ENCODE measurements around the gene UBE2L3.

Gene UBE2L3

GRCh38 chr22:21660904-21661303 is 93.4 kb downstream of the UBE2L3 start:
- H2AFZ ChIP-seq (ENCODE audit: low read length), result no peak overlapping the region
- no peaks in the 10 kb centered on the region for H3K79me2 ChIP-seq (ENCODE audit: insufficient read depth, low read length)
- H3F3A ChIP-seq (ENCODE audit: insufficient read depth, low read length), result no peaks in the 10 kb centered on the region
- no peak overlapping the region for H3K9ac ChIP-seq (ENCODE audit: low read length)
- H3K9me2 ChIP-seq (ENCODE audit: low read depth, low read length), result no peaks in the 10 kb centered on the region
- no peaks in the 10 kb centered on the region for H3K36me3 ChIP-seq (ENCODE audit: insufficient read depth, low read length)
- no peaks in the 10 kb centered on the region; the same call in 1 of the 2 replicates for H3K27me3 ChIP-seq (ENCODE audit: insufficient read depth, low read length)
- H3K9me3 ChIP-seq (ENCODE audit: low read length), result no peaks in the 10 kb centered on the region
- no peak overlapping the region for H3K27ac ChIP-seq (ENCODE audit: low read depth, low read length, poor library complexity, severe bottlenecking)
- no peak overlapping the region for H3K4me2 ChIP-seq (ENCODE audit: low read length)
- TF ChIP-seq EZH2 (IDR thresholded peaks at IDR 0.05; ENCODE audit: borderline replicate concordance, low read length) (no peak), CTCF (IDR thresholded peaks at IDR 0.05; ENCODE audit: low read length) (no peak)
- H3K4me3 ChIP-seq (ENCODE audit: low read depth, low read length, poor library complexity, severe bottlenecking), result no peak overlapping the region
- no peaks in the 10 kb centered on the region for H4K20me1 ChIP-seq (ENCODE audit: insufficient read depth, low read length)
- H3K4me1 ChIP-seq (ENCODE audit: insufficient read depth, low read length, severe bottlenecking), result peaks cover 27% of the 10 kb centered on the region

GRCh38 chr22:21661991-21662390 is 94.5 kb downstream of the UBE2L3 start:
- TF ChIP-seq CTCF (IDR thresholded peaks at IDR 0.05; ENCODE audit: low read length) (no peak), EZH2 (IDR thresholded peaks at IDR 0.05; ENCODE audit: borderline replicate concordance, low read length) (no peak)
- Histone ChIP-seq H3K4me2 (ENCODE audit: low read length) (no peak overlapping the region), H3K79me2 (ENCODE audit: insufficient read depth, low read length) (no peaks in the 10 kb centered on the region), H3K27ac (ENCODE audit: low read depth, low read length, poor library complexity, severe bottlenecking) (no peak overlapping the region), H3F3A (ENCODE audit: insufficient read depth, low read length) (no peaks in the 10 kb centered on the region), H3K27me3 (ENCODE audit: insufficient read depth, low read length) (no peaks in the 10 kb centered on the region; the same call in 1 of the 2 replicates), H3K4me1 (ENCODE audit: insufficient read depth, low read length, severe bottlenecking) (peaks cover 26% of the 10 kb centered on the region), H2AFZ (ENCODE audit: low read length) (no peak overlapping the region), H3K36me3 (ENCODE audit: insufficient read depth, low read length) (no peaks in the 10 kb centered on the region), H4K20me1 (ENCODE audit: insufficient read depth, low read length) (no peaks in the 10 kb centered on the region), H3K9ac (ENCODE audit: low read length) (no peak overlapping the region), H3K9me2 (ENCODE audit: low read depth, low read length) (no peaks in the 10 kb centered on the region), H3K4me3 (ENCODE audit: low read depth, low read length, poor library complexity, severe bottlenecking) (no peak overlapping the region), H3K9me3 (ENCODE audit: low read length) (no peaks in the 10 kb centered on the region)

GRCh38 chr22:21663738-21664137 is 96.2 kb downstream of the UBE2L3 start:
- no peaks in the 10 kb centered on the region; the same call in 1 of the 2 replicates for H3K27me3 ChIP-seq (ENCODE audit: insufficient read depth, low read length)
- H3K36me3 ChIP-seq (ENCODE audit: insufficient read depth, low read length), result no peaks in the 10 kb centered on the region
- no peak overlapping the region for H3K4me2 ChIP-seq (ENCODE audit: low read length)
- no peaks in the 10 kb centered on the region for H3K9me3 ChIP-seq (ENCODE audit: low read length)
- TF ChIP-seq CTCF (IDR thresholded peaks at IDR 0.05; ENCODE audit: low read length) (no peak), EZH2 (IDR thresholded peaks at IDR 0.05; ENCODE audit: borderline replicate concordance, low read length) (no peak)
- no peaks in the 10 kb centered on the region for H4K20me1 ChIP-seq (ENCODE audit: insufficient read depth, low read length)
- peaks cover 20% of the 10 kb centered on the region for H3K4me1 ChIP-seq (ENCODE audit: insufficient read depth, low read length, severe bottlenecking)
- no peak overlapping the region for H3K27ac ChIP-seq (ENCODE audit: low read depth, low read length, poor library complexity, severe bottlenecking)
- H3K79me2 ChIP-seq (ENCODE audit: insufficient read depth, low read length), result peaks cover 4% of the 10 kb centered on the region; the same call in 1 of the 2 replicates
- H3K9me2 ChIP-seq (ENCODE audit: low read depth, low read length), result no peaks in the 10 kb centered on the region
- H2AFZ ChIP-seq (ENCODE audit: low read length), result no peak overlapping the region
- no peaks in the 10 kb centered on the region for H3F3A ChIP-seq (ENCODE audit: insufficient read depth, low read length)
- no peak overlapping the region for H3K4me3 ChIP-seq (ENCODE audit: low read depth, low read length, poor library complexity, severe bottlenecking)
- no peak overlapping the region for H3K9ac ChIP-seq (ENCODE audit: low read length)

Measured in OCI-LY1 (cell line).